Neural progenitor cell (in vitro differentiated cells): ENCODE measurements around the gene TREH.

Experiments
- EZH2 ChIP-seq: fragments of 200-600 bp; sonication (generic); IDR thresholded peaks from 2 replicates; pipeline ENCODE4 v1.6.1; 2017; ENCODE audit warnings: antibody characterized with exemption, mild to moderate bottlenecking, moderate library complexity
- TF ChIP-seq, protein P1 (sequence below): fragments of 200-600 bp; sonication (generic); IDR thresholded peaks from 2 replicates; pipeline ENCODE4 v1.5.1; 2017; ENCODE audit warnings: antibody characterized with exemption, mild to moderate bottlenecking

DNA sequence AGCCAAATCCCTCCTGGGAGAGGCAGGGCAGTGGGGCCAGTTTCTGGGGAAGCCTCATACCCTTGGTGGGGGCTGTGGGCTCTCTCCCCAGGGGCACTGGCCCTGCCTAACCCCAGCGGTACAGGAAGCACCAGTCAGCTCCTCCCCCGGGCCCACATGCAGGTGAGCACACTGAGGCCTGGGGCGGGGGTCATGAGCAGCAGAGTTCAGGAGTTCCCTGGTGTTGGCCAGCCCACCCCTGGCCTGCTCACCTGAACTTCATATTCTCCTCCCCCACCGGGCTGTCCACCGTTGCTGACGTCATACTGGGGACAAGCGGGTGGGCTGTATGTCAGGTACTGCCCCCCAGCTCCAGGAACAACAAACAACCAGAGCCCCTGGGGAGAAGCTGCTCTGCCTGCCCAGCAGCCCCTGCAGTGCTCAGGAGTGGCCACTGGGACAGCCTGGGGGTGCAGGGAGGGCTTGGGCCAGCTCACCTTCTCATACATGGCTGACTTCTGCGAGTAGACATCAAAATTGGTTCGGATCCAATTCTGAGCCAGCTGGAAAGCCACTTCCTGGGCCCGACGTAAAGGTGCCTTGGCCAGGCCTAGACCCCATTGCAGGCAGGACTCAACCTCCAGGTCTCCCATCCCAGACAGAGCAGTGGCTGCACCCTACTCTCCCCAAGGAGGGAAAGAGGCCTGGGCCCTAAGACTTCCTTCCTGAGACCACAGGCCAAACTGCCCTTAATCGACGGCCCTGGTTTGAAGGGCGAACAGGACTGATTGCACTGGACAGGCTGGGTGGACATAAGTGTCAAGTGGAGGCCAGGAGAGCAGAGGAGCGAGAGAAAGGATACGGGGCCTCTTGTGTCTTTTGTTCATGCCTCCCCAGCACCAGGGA, 20.8 kb downstream of the TREH start:
- TF ChIP-seq, protein P1, sequence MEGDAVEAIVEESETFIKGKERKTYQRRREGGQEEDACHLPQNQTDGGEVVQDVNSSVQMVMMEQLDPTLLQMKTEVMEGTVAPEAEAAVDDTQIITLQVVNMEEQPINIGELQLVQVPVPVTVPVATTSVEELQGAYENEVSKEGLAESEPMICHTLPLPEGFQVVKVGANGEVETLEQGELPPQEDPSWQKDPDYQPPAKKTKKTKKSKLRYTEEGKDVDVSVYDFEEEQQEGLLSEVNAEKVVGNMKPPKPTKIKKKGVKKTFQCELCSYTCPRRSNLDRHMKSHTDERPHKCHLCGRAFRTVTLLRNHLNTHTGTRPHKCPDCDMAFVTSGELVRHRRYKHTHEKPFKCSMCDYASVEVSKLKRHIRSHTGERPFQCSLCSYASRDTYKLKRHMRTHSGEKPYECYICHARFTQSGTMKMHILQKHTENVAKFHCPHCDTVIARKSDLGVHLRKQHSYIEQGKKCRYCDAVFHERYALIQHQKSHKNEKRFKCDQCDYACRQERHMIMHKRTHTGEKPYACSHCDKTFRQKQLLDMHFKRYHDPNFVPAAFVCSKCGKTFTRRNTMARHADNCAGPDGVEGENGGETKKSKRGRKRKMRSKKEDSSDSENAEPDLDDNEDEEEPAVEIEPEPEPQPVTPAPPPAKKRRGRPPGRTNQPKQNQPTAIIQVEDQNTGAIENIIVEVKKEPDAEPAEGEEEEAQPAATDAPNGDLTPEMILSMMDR, result no peak
- no peak for TF ChIP-seq EZH2
